Fibroblast of lung (primary cell): ENCODE measurements around the gene OR1A1. TPM values are rescaled to one million over a fixed set of nuclear protein-coding genes. Genes with fewer than 3 reads are reported as not detected.
"Not testable (repeated sequence)": the region's sequence is repeated elsewhere in the genome, so short reads cannot be mapped to it uniquely, and the experiment has no call there.

Experiments used
- DNase-seq, 2 donors: peaks; one replicate each; pipeline versions ENCODE4 v3.0.0 to v3.0.0-alpha.2; 2010; ENCODE audit warnings: low read depth in 2 of 2
- H2AFZ ChIP-seq: 2 replicates; pipeline ENCODE4 v1.5.1; 2012; ENCODE audit warnings: low read length, control low read depth, inconsistent platforms
- H3K27ac ChIP-seq: 2 replicates; pipeline ENCODE4 v1.5.1; 2011; ENCODE audit warnings: low read length, control low read depth; ENCODE audit not compliant: insufficient read depth
- H3K27me3 ChIP-seq: 2 replicates; pipeline ENCODE4 v1.5.1; 2011; ENCODE audit warnings: mild to moderate bottlenecking, low read length; ENCODE audit not compliant: control insufficient read depth, insufficient read depth
- H3K36me3 ChIP-seq: 2 replicates; pipeline ENCODE4 v1.5.1; 2011; ENCODE audit warnings: low read length; ENCODE audit not compliant: control insufficient read depth, insufficient read depth
- H3K4me1 ChIP-seq: 2 replicates; pipeline ENCODE4 v1.5.1; 2011; ENCODE audit warnings: low read length; ENCODE audit not compliant: control insufficient read depth, insufficient read depth; ENCODE audit errors: extremely low read depth
- H3K4me2 ChIP-seq: 2 replicates; pipeline ENCODE4 v1.5.1; 2011; ENCODE audit warnings: low read length, control low read depth; ENCODE audit not compliant: insufficient read depth; ENCODE audit errors: extremely low read depth
- H3K4me3 ChIP-seq, 4 experiments: fragments of 200-600 bp in 1 of 4; sonication (generic) in 1 of 4; replicated peaks in 1 of 4; 2 replicates each; pipeline ENCODE4 v1.5.1; 2011 to 2016; ENCODE audit warnings: low read length in 4 of 4, low read depth in 3 of 4, mild to moderate bottlenecking in 3 of 4, control low read depth in 2 of 4, inconsistent platforms in 1 of 4, mixed read lengths in 1 of 4; ENCODE audit not compliant: insufficient read depth in 1 of 4; ENCODE audit errors: control extremely low read depth in 1 of 4
- H3K79me2 ChIP-seq: 2 replicates; pipeline ENCODE4 v1.5.1; 2012; ENCODE audit warnings: mild to moderate bottlenecking, low read length, inconsistent platforms; ENCODE audit not compliant: control insufficient read depth, insufficient read depth
- H3K9ac ChIP-seq: 2 replicates; pipeline ENCODE4 v1.5.1; 2011; ENCODE audit warnings: mild to moderate bottlenecking, low read length, control low read depth; ENCODE audit not compliant: insufficient read depth
- H3K9me3 ChIP-seq: 2 replicates; pipeline ENCODE4 v1.5.1; 2012; ENCODE audit warnings: low read depth, low read length; ENCODE audit not compliant: control insufficient read depth, insufficient read depth
- H4K20me1 ChIP-seq: 2 replicates; pipeline ENCODE4 v1.5.1; 2011; ENCODE audit warnings: low read length; ENCODE audit not compliant: control insufficient read depth, insufficient read depth; ENCODE audit errors: extremely low read depth
- EZH2 ChIP-seq: IDR thresholded peaks from 2 replicates; pipeline ENCODE4 v1.5.1; 2012; ENCODE audit warnings: low read length, control low read depth, mild to moderate bottlenecking; ENCODE audit errors: missing control alignments
- polyA plus RNA-seq, 2 donors: library from polyadenylated mRNA; depleted of rRNA in 1 of 2; stranded (reverse) in 1 of 2; unstranded in 1 of 2; fragments of >200 nt; gene quantifications; 2 replicates each; pipeline ENCODE4 v1.2.1, GENCODE V29; 2011 to 2012; ENCODE audit warnings: missing spikeins in 1 of 2
- total RNA-seq: library from RNA; depleted of rRNA; stranded (reverse); fragments of >200 nt; gene quantifications from 2 replicates; pipeline ENCODE4 v1.2.1, GENCODE V29; 2014
- TF ChIP-seq, protein P1 (sequence below), 2 donors: IDR thresholded peaks in 1 of 2; conservative IDR thresholded peaks in 1 of 2; 1 replicate in 1 of 2; 2 replicates in 1 of 2; pipeline ENCODE4 v1.5.1; 2011 to 2012; ENCODE audit warnings: low read length in 2 of 2, control low read depth in 1 of 2, inconsistent platforms in 1 of 2, low read depth in 1 of 2, mild to moderate bottlenecking in 1 of 2

The OR1A1 gene
- total and polyA plus RNA-seq, 2 donors (not counting 1 experiment from before 2014, with no cell fraction given), result not detected

DNA sequence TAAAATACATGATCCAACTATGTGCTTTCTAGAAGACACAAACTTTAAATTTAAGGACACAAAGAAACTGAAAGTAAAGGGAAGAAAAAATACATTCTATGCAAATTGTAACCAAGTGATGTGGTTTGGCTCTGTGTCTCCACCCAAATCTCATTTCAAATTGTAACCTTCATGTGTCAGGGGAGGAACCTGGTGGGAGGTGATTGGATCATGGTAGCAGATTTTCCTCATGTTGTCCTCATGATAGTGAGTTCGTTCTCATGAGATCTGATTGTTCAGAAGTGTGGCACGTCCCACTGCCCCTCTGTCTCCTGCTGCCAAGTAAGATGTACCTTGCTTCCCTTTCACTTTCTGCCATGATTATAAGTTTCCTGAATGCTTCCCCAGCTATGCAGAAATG lies 15.0 kb downstream of the OR1A1 start:
- no peak for TF ChIP-seq EZH2
- TF ChIP-seq, protein P1, sequence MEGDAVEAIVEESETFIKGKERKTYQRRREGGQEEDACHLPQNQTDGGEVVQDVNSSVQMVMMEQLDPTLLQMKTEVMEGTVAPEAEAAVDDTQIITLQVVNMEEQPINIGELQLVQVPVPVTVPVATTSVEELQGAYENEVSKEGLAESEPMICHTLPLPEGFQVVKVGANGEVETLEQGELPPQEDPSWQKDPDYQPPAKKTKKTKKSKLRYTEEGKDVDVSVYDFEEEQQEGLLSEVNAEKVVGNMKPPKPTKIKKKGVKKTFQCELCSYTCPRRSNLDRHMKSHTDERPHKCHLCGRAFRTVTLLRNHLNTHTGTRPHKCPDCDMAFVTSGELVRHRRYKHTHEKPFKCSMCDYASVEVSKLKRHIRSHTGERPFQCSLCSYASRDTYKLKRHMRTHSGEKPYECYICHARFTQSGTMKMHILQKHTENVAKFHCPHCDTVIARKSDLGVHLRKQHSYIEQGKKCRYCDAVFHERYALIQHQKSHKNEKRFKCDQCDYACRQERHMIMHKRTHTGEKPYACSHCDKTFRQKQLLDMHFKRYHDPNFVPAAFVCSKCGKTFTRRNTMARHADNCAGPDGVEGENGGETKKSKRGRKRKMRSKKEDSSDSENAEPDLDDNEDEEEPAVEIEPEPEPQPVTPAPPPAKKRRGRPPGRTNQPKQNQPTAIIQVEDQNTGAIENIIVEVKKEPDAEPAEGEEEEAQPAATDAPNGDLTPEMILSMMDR (conservative IDR thresholded peaks at IDR 0.05 in 1 of 2, IDR thresholded peaks at IDR 0.05 in 1 of 2; ENCODE audit: low read depth in 1 of 2, low read length in 2 of 2), result no peak
- Histone ChIP-seq H3K9ac (no peak overlapping the region), H3K27ac (no peak overlapping the region), H3K9me3 (no peaks in the 10 kb centered on the region), H3K4me1 (no peaks in the 10 kb centered on the region), H2AFZ (no peak overlapping the region), H3K27me3 (no peaks in the 10 kb centered on the region), H3K79me2 (no peaks in the 10 kb centered on the region), H3K4me2 (no peak overlapping the region), H3K36me3 (no peaks in the 10 kb centered on the region), H4K20me1 (no peaks in the 10 kb centered on the region), H3K4me3 (no peak overlapping the region)
- DNase-seq, result no peak

DNA sequence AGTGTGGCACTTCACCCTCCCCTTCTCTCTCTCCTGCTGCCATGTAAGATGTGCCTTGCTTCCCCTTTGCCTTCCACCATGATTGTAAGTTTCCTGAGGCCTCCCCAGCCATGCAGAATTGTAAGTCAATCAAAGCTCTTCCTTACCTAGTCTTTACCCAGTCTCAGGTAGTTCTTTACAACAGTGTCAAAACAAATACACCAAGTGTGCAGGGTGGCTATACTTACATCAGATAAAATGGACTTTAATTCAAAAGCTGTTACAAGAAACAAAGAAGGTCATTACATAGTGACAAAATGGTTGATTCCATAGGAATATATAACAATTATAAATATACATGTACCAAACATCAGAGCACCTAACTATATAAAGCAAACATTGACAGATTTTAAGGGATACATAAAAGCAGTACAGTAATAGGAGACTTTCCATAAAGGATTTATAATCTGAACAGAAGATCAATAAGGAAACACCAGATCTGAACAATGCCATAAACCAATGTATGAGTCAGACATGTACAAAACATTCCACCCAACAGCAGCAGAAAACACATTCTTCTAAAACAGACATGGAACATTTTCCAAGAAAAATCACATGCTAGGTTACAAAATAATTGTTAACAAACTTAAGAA lies 17.4 kb downstream of the OR1A1 start:
- not testable (repeated sequence) for H3K4me3 ChIP-seq, H3K4me2 ChIP-seq, H3K79me2 ChIP-seq, H2AFZ ChIP-seq, H4K20me1 ChIP-seq, H3K4me1 ChIP-seq, DNase-seq, H3K9me3 ChIP-seq, H3K9ac ChIP-seq, H3K36me3 ChIP-seq, H3K27me3 ChIP-seq, H3K27ac ChIP-seq

DNA sequence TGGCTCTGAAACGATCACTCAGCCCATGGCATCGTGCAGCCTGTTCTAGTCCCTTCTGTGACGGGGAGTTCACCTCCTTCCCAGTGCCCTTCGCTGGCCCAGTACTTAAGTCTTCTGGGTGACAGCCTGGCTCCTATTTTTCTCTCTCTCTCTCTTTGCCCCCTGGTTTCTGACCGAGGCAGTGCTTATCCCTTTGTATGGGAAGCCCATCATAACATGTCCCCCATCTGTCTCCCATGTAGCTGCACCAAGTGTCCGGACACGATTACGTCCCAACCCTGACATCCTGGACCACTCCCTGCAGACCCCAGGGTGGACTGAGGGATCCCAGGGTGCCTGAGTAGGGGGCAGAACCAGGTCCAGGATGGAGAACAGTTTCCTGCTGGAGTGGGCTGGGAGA lies 24.8 kb downstream of the OR1A1 start:
- H3K79me2 ChIP-seq, H3K4me3 ChIP-seq, H3K36me3 ChIP-seq, H4K20me1 ChIP-seq, H3K4me1 ChIP-seq, H3K9me3 ChIP-seq, H3K27ac ChIP-seq, H3K27me3 ChIP-seq, H2AFZ ChIP-seq, H3K9ac ChIP-seq, H3K4me2 ChIP-seq, DNase-seq: not testable (repeated sequence)

DNA sequence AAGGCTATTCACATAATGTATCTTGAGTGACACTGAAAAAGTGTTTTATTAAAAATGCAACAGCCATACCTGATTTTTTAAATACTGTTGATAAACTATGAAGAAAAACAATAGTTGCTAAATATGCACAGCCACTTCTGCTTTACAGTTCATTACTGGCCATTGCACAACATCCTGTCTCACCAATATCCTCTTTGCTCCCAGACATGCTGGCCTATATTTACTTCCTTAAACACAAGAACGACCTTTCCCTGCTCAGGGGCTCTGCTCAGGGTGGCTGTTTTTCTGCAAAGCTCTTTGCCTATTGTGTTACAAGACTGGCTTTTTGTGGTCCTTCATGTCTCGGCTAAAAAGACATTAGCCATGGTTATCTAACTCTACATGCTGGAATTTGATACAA lies 31.2 kb downstream of the OR1A1 start:
- H3K79me2 ChIP-seq, H4K20me1 ChIP-seq, H3K4me3 ChIP-seq, H3K9me3 ChIP-seq, H3K27ac ChIP-seq, H3K9ac ChIP-seq, DNase-seq, H2AFZ ChIP-seq, H3K4me2 ChIP-seq, H3K27me3 ChIP-seq, H3K4me1 ChIP-seq, H3K36me3 ChIP-seq: not testable (repeated sequence)

DNA sequence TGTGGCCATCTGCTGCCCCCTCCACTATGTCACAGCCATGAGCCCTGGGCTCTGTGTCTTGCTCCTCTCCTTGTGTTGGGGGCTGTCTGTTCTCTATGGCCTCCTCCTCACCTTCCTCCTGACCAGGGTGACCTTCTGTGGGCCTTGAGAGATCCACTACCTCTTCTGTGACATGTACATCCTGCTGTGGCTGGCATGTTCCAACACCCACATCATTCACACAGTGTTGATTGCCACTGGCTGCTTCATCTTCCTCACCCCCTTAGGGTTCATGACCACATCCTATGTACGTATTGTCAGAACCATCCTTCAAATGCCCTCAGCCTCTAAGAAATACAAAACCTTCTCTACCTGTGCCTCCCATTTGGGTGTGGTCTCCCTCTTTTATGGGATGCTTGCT lies 33.6 kb downstream of the OR1A1 start:
- not testable (repeated sequence) for H3K4me3 ChIP-seq, H3K27me3 ChIP-seq, H3K79me2 ChIP-seq, H3K27ac ChIP-seq, H3K4me1 ChIP-seq, H2AFZ ChIP-seq, H3K9me3 ChIP-seq, H4K20me1 ChIP-seq, H3K9ac ChIP-seq, DNase-seq, H3K36me3 ChIP-seq, H3K4me2 ChIP-seq

DNA sequence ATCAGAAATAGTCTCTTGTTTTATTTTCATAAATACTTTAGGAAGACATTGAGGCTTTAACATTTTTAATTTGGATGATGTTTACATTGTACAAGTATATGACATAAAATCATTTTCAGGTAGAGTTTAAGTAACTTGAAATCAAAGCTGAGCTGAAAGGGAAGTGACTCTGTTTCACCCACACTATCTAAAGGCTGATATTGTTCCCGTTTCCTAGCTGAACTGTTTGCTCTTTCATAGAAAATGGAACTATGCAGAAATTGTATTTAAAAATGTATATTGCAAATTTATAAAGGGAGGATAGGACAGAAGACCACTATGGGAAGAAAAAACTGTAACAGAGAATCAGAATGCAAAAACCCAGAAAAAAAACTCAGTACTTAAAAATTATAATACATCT lies 37.4 kb downstream of the OR1A1 start:
- H3K4me3 ChIP-seq, result not testable (repeated sequence)

More for the DNA sequence above, 37.4 kb downstream of the OR1A1 start:
- H3K4me2 ChIP-seq, H3K27ac ChIP-seq, H3K9ac ChIP-seq, H3K79me2 ChIP-seq, H2AFZ ChIP-seq, H4K20me1 ChIP-seq, H3K36me3 ChIP-seq, H3K9me3 ChIP-seq, DNase-seq, H3K4me1 ChIP-seq, H3K27me3 ChIP-seq: not testable (repeated sequence)
